HG02623 (cell line): ENCODE data around the gene TBX18.

ENCODE experiments used
- ATAC-seq: cut with Tn5 transposase; IDR thresholded peaks from one replicate; pipeline ENCODE4 v1.9.1; 2021; ENCODE audit warnings: moderate library complexity; ENCODE audit not compliant: unreplicated experiment

The TBX18 gene

GRCh38 chr6:84749181-84749580 lies 15.2 kb downstream of the TBX18 start:
- ATAC-seq: no peak

GRCh38 chr6:84748376-84748775 lies 16.0 kb downstream of the TBX18 start:
- ATAC-seq: no peak

- no peak for ATAC-seq
These were observed 20.8 kb downstream of the TBX18 start for GRCh38 chr6:84743616-84744015.

- ATAC-seq: no peak
These were observed 24.0 kb downstream of the TBX18 start for GRCh38 chr6:84740385-84740784.

GRCh38 chr6:84739866-84740208 lies 24.6 kb downstream of the TBX18 start:
- ATAC-seq: no peak

- no peak for ATAC-seq
These were observed 25.2 kb downstream of the TBX18 start for GRCh38 chr6:84738996-84739865.

GRCh38 chr6:84733889-84734288 lies 30.5 kb downstream of the TBX18 start:
- no peak for ATAC-seq

- ATAC-seq: no peak
These were observed 32.5 kb downstream of the TBX18 start for GRCh38 chr6:84731901-84732300.

GRCh38 chr6:84731401-84731800 lies 33.0 kb downstream of the TBX18 start:
- ATAC-seq: no peak

- ATAC-seq: no peak
These were observed 35.8 kb downstream of the TBX18 start for GRCh38 chr6:84728602-84729001.

- ATAC-seq: no peak
These were observed 45.2 kb downstream of the TBX18 start for GRCh38 chr6:84719152-84719551.

GRCh38 chr6:84718038-84718955 lies 46.1 kb downstream of the TBX18 start:
- no peak for ATAC-seq

GRCh38 chr6:84709121-84709520 lies 55.3 kb downstream of the TBX18 start:
- no peak for ATAC-seq

GRCh38 chr6:84707171-84707570 lies 57.2 kb downstream of the TBX18 start:
- no peak for ATAC-seq

GRCh38 chr6:84696166-84696565 lies 68.2 kb downstream of the TBX18 start:
- ATAC-seq: no peak

GRCh38 chr6:84691978-84692623 lies 72.3 kb downstream of the TBX18 start:
- ATAC-seq: no peak

GRCh38 chr6:84688141-84688873 lies 76.1 kb downstream of the TBX18 start:
- ATAC-seq: no peak

- ATAC-seq: no peak
These were observed 77.0 kb downstream of the TBX18 start for GRCh38 chr6:84687431-84687830.

GRCh38 chr6:84685983-84686584 lies 78.3 kb downstream of the TBX18 start:
- no peak for ATAC-seq

- no peak for ATAC-seq
These were observed 82.6 kb downstream of the TBX18 start for GRCh38 chr6:84681693-84682326.
